ENCODE measurements around the gene CAMK2B.

Gene CAMK2B

GRCh38 chr7:44306606-44307005, 18.8 kb downstream of the CAMK2B start:
- no peak for DNase-seq

GRCh38 chr7:44305564-44306507, 19.6 kb downstream of the CAMK2B start:
- Histone ChIP-seq H3K4me1 (no peaks in the 10 kb centered on the region), H3K4me3 (ENCODE audit: low read depth, low read length) (no peak overlapping the region), H3K36me3 (no peaks in the 10 kb centered on the region), H3K27me3 (no peaks in the 10 kb centered on the region), H3K9me3 (no peaks in the 10 kb centered on the region)
- no peak for TF ChIP-seq CTCF (IDR thresholded peaks at IDR 0.05; ENCODE audit: low read depth, low read length)
- no peak for DNase-seq

More at GRCh38 chr7:44306606-44307005, 18.8 kb downstream of the CAMK2B start:
- Histone ChIP-seq H3K4me3 (ENCODE audit: low read depth, low read length) (no peak overlapping the region), H3K27me3 (no peaks in the 10 kb centered on the region), H3K9me3 (no peaks in the 10 kb centered on the region), H3K4me1 (no peaks in the 10 kb centered on the region), H3K36me3 (no peaks in the 10 kb centered on the region)
- no peak for TF ChIP-seq CTCF (IDR thresholded peaks at IDR 0.05; ENCODE audit: low read depth, low read length)

- Histone ChIP-seq H3K4me3 (ENCODE audit: low read depth, low read length) (no peak overlapping the region), H3K36me3 (no peaks in the 10 kb centered on the region), H3K4me1 (no peaks in the 10 kb centered on the region), H3K27me3 (no peaks in the 10 kb centered on the region; the same call in 1 of the 2 replicates), H3K9me3 (no peaks in the 10 kb centered on the region)
- peak; percentile 5 for DNase-seq
- TF ChIP-seq CTCF (IDR thresholded peaks at IDR 0.05; ENCODE audit: low read depth, low read length): no peak
These were observed 30.9 kb downstream of the CAMK2B start for GRCh38 chr7:44294325-44295069.

GRCh38 chr7:44293561-44294324, 31.7 kb downstream of the CAMK2B start:
- H3K4me3 ChIP-seq (ENCODE audit: low read depth, low read length): no peak overlapping the region
- DNase-seq: peak; percentile 2
- no peaks in the 10 kb centered on the region; the same call in 1 of the 2 replicates for H3K27me3 ChIP-seq
- H3K36me3 ChIP-seq: no peaks in the 10 kb centered on the region
- TF ChIP-seq CTCF (IDR thresholded peaks at IDR 0.05; ENCODE audit: low read depth, low read length): no peak
- no peaks in the 10 kb centered on the region for H3K9me3 ChIP-seq
- H3K4me1 ChIP-seq: no peaks in the 10 kb centered on the region

- no peaks in the 10 kb centered on the region for H3K4me1 ChIP-seq
- peak; percentile 4 for DNase-seq
- H3K36me3 ChIP-seq: no peaks in the 10 kb centered on the region
- no peaks in the 10 kb centered on the region; the same call in 1 of the 2 replicates for H3K27me3 ChIP-seq
- H3K4me3 ChIP-seq (ENCODE audit: low read depth, low read length): no peak overlapping the region
- no peak for TF ChIP-seq CTCF (IDR thresholded peaks at IDR 0.05; ENCODE audit: low read depth, low read length)
- H3K9me3 ChIP-seq: no peaks in the 10 kb centered on the region
These were observed 32.4 kb downstream of the CAMK2B start for GRCh38 chr7:44292876-44293560.
